A549 (cell line): ENCODE results near the gene NOC4L. TPM values are rescaled to one million over a fixed set of nuclear protein-coding genes. Genes with fewer than 3 reads are reported as not detected.

Experiments used
- ATAC-seq, 2 experiments: fragments of 200-7000 bp in 1 of 2; fragments of >200 bp in 1 of 2; cut with Nextera tagmentation in 1 of 2; cut with Tn5 transposase in 1 of 2; 3 replicates each; pipeline versions ENCODE4 v1.8.0 to v1.9.1; 2018 to 2020; ENCODE audit warnings: mild to moderate bottlenecking in 1 of 2, moderate library complexity in 1 of 2
- CTCF ChIA-PET: fragments of 300-600 bp; sonication (Branson Sonifier 250); formaldehyde crosslinking; extraction: SDS; loops from one replicate; lab custom pipeline; 2021; ENCODE audit warnings: antibody characterized with exemption, inconsistent platforms; lab: Yijun Ruan, JAX
- POLR2A ChIA-PET: fragments of 350-600 bp; formaldehyde crosslinking; extraction: SDS; loops from one replicate; lab custom pipeline; 2021; ENCODE audit warnings: antibody characterized with exemption, inconsistent platforms; lab: Yijun Ruan, JAX
- DNase-seq, 2 experiments: peaks; one replicate each; pipeline versions ENCODE4 v3.0.0 to v3.0.0-alpha.2; 2011 to 2016; ENCODE audit warnings: low read depth in 1 of 2, low spot score in 1 of 2
- FAIRE-seq: peaks from 2 replicates; lab custom pipeline; 2011; peaks lifted over from hg19 to GRCh38; lab: Jason Lieb, UNC
- H3K27ac ChIP-seq, 2 experiments: fragments of >200 bp; sonication (Bioruptor Twin); formaldehyde crosslinking; 3 replicates each; pipeline ENCODE4 v1.5.1; 2016 to 2017
- H3K4me1 ChIP-seq: fragments of >200 bp; sonication (Bioruptor Twin); formaldehyde crosslinking; 3 replicates; pipeline ENCODE4 v1.6.1; 2016
- H3K4me2 ChIP-seq: fragments of >200 bp; sonication (Bioruptor Twin); formaldehyde crosslinking; 3 replicates; pipeline ENCODE4 v1.6.1; 2016
- H3K4me3 ChIP-seq: fragments of >200 bp; sonication (Bioruptor Twin); formaldehyde crosslinking; 3 replicates; pipeline ENCODE4 v1.5.1; 2016
- H3K9me3 ChIP-seq: fragments of >200 bp; sonication (Bioruptor Twin); formaldehyde crosslinking; 3 replicates; pipeline ENCODE4 v1.6.1; 2016
- BCL3 ChIP-seq: fragments of >200 bp; sonication (Bioruptor Twin); formaldehyde crosslinking; IDR thresholded peaks from 3 replicates; pipeline ENCODE4 v1.6.1; 2016
- CTCF ChIP-seq: fragments of >200 bp; sonication (Bioruptor Twin); formaldehyde crosslinking; IDR thresholded peaks from 3 replicates; pipeline ENCODE4 v1.5.1; 2016
- E2F6 ChIP-seq: IDR thresholded peaks from 2 replicates; pipeline ENCODE4 v1.6.1; 2012; ENCODE audit warnings: low read depth, borderline replicate concordance
- ELK1 ChIP-seq: fragments of 150-350 bp; IDR thresholded peaks from 2 replicates; pipeline ENCODE4 v1.6.1; 2014; ENCODE audit warnings: low read depth, mild to moderate bottlenecking, low read length
- EP300 ChIP-seq, 2 experiments: fragments of >200 bp; sonication (Bioruptor Twin); formaldehyde crosslinking; IDR thresholded peaks; 2 replicates in 1 of 2; 3 replicates in 1 of 2; pipeline ENCODE4 v1.6.1; 2016 to 2017
- ESRRA ChIP-seq: fragments of 150-350 bp; IDR thresholded peaks from 2 replicates; pipeline ENCODE4 v1.6.1; 2014; ENCODE audit warnings: mild to moderate bottlenecking, low read length, borderline replicate concordance
- FOSL2 ChIP-seq, 2 experiments: fragments of 450-650 bp in 1 of 2; fragments of >200 bp in 1 of 2; sonication (Bioruptor Twin) in 1 of 2; formaldehyde crosslinking; IDR thresholded peaks; 2 replicates each; pipeline versions ENCODE4 v1.5.0 to v1.6.1; 2016 to 2020; ENCODE audit warnings: mild to moderate bottlenecking in 1 of 2, moderate library complexity in 1 of 2
- HMGXB4 ChIP-seq: fragments of 250-450 bp; sonication (Bioruptor Pico); IDR thresholded peaks from 2 replicates; pipeline ENCODE4 v1.5.0; 2021; ENCODE audit warnings: mild to moderate bottlenecking, moderate library complexity, borderline replicate concordance
- HOXA7 ChIP-seq: fragments of 250-450 bp; sonication (Bioruptor Pico); IDR thresholded peaks from 2 replicates; pipeline ENCODE4 v1.5.0; 2020; ENCODE audit warnings: mild to moderate bottlenecking, moderate library complexity
- HOXB13 ChIP-seq: fragments of 250-450 bp; sonication (Bioruptor Pico); IDR thresholded peaks from 2 replicates; pipeline ENCODE4 v1.5.0; 2020; ENCODE audit warnings: low read depth, mild to moderate bottlenecking, moderate library complexity
- HOXB5 ChIP-seq: fragments of 250-450 bp; sonication (Bioruptor Pico); IDR thresholded peaks from 2 replicates; pipeline ENCODE4 v1.5.0; 2020; ENCODE audit warnings: mild to moderate bottlenecking, moderate library complexity
- JUN ChIP-seq, 2 experiments: fragments of >200 bp; sonication (Bioruptor Twin); formaldehyde crosslinking; IDR thresholded peaks; 2 replicates in 1 of 2; 3 replicates in 1 of 2; pipeline ENCODE4 v1.6.1; 2016 to 2017
- JUNB ChIP-seq: fragments of >200 bp; sonication (Bioruptor Twin); formaldehyde crosslinking; IDR thresholded peaks from 2 replicates; pipeline ENCODE4 v1.6.1; 2016
- MAX ChIP-seq: IDR thresholded peaks from 2 replicates; pipeline ENCODE4 v1.6.1; 2012
- MAZ ChIP-seq: fragments of 150-350 bp; IDR thresholded peaks from 2 replicates; pipeline ENCODE4 v1.6.1; 2014; ENCODE audit warnings: antibody characterized with exemption, low read depth, low read length, borderline replicate concordance
- MYC ChIP-seq: IDR thresholded peaks from 2 replicates; pipeline ENCODE4 v1.6.1; 2012; ENCODE audit warnings: mild to moderate bottlenecking, inconsistent platforms, low read length, improper control_type of control experiment, borderline replicate concordance
- NFE2L2 ChIP-seq: fragments of 150-350 bp; conservative IDR thresholded peaks from 2 replicates; pipeline ENCODE4 v1.6.1; 2014; ENCODE audit warnings: low read length
- NPAS2 ChIP-seq: fragments of 250-450 bp; sonication (Bioruptor Pico); IDR thresholded peaks from 2 replicates; pipeline ENCODE4 v1.8.0; 2022; ENCODE audit warnings: mild to moderate bottlenecking, moderate library complexity, borderline replicate concordance
- PHF8 ChIP-seq: fragments of 200-600 bp; sonication (generic); IDR thresholded peaks from 2 replicates; pipeline ENCODE4 v1.6.1; 2016; ENCODE audit warnings: low read depth, mild to moderate bottlenecking, antibody characterized with exemption, moderate library complexity, borderline replicate concordance
- POLR2A ChIP-seq: IDR thresholded peaks from 2 replicates; pipeline ENCODE4 v1.6.1; 2012; ENCODE audit warnings: mild to moderate bottlenecking, low read length
- RARB ChIP-seq: fragments of 250-450 bp; sonication (Bioruptor Pico); IDR thresholded peaks from 2 replicates; pipeline ENCODE4 v1.8.0; 2021; ENCODE audit warnings: mild to moderate bottlenecking, moderate library complexity
- REST ChIP-seq: fragments of 200-600 bp; sonication (generic); IDR thresholded peaks from 2 replicates; pipeline ENCODE4 v1.6.1; 2016; ENCODE audit warnings: antibody characterized with exemption, mild to moderate bottlenecking, moderate library complexity
- RFX5 ChIP-seq: fragments of 450-650 bp; IDR thresholded peaks from 2 replicates; pipeline ENCODE4 v1.7.1; 2014; ENCODE audit warnings: antibody characterized with exemption, mild to moderate bottlenecking, moderate library complexity
- RNF2 ChIP-seq: fragments of 200-600 bp; sonication (generic); IDR thresholded peaks from 2 replicates; pipeline ENCODE4 v1.6.1; 2016; ENCODE audit warnings: low read depth, mild to moderate bottlenecking, antibody characterized with exemption, moderate library complexity, borderline replicate concordance
- SMC3 ChIP-seq: fragments of >200 bp; sonication (Bioruptor Twin); formaldehyde crosslinking; IDR thresholded peaks from 3 replicates; pipeline ENCODE4 v1.6.1; 2018; ENCODE audit warnings: inconsistent platforms
- TFCP2L1 ChIP-seq: fragments of 250-450 bp; sonication (Bioruptor Pico); IDR thresholded peaks from 2 replicates; pipeline ENCODE4 v1.5.0; 2021; ENCODE audit warnings: mild to moderate bottlenecking
- ZC3H11A ChIP-seq: fragments of 450-650 bp; IDR thresholded peaks from 2 replicates; pipeline ENCODE4 v1.6.1; 2014; ENCODE audit warnings: antibody characterized with exemption, mild to moderate bottlenecking
- ZNF302 ChIP-seq: fragments of 250-450 bp; sonication (Bioruptor Pico); IDR thresholded peaks from 2 replicates; pipeline ENCODE4 v1.9.0; 2021; ENCODE audit warnings: inconsistent platforms, mild to moderate bottlenecking, moderate library complexity
- WGBS: methylation state at CpG from one replicate; pipeline ENCODE4 v1.1.6; 2017; ENCODE audit errors: missing lambda C conversion rate; 5-methylcytosine and 5-hydroxymethylcytosine counted together
- polyA minus RNA-seq: library from RNA; depleted of rRNA, polyadenylated mRNA; stranded (reverse); fragments of >200 nt; gene quantifications from 2 replicates; pipeline ENCODE4 v1.2.3, GENCODE V29; 2011; rRNA and poly(A)+ RNA removed
- polyA plus RNA-seq, 4 experiments: library from polyadenylated mRNA; depleted of rRNA in 3 of 4; stranded (reverse); fragments of >200 nt; fragmentation: RNase III in 1 of 4; extraction: RNeasy Plus Mini Kit Qiagen cat#74134 plus additional on column Dnase treatment in 1 of 4; gene quantifications; 2 replicates in 3 of 4; 3 replicates in 1 of 4; pipeline ENCODE4 v1.2.3, GENCODE V29; 2011 to 2017

The NOC4L gene
- polyA plus RNA-seq (2011; rRNA removed) (10.8 and 12.1 TPM in 2 replicates), polyA plus RNA-seq (2017; fragmentation: RNase III; extraction: RNeasy Plus Mini Kit Qiagen cat#74134 plus additional on column Dnase treatment) (32.8 to 36.6 TPM (median 34.1 TPM) in 3 replicates), polyA minus RNA-seq (8.4 and 17.4 TPM in 2 replicates)
- 35.8 and 44.8 TPM in 2 replicates for polyA plus RNA-seq (2012; cell fraction: cytosol; rRNA removed)
- 74.7 and 86.7 TPM in 2 replicates for polyA plus RNA-seq (2012; cell fraction: nucleus; rRNA removed)

GRCh38 chr12:132144115-132144809, at the start of gene NOC4L, which contains the start of gene DDX51:
Gene NOC4L, plus strand, starts transcription at chr12:132144457. Its CDS starts 32 bp downstream, at chr12:132144489.
Gene DDX51, minus strand, starts transcription at chr12:132144319. Its CDS starts 23 bp downstream, at chr12:132144296.
- ChIA-PET POLR2A (no interaction called here), CTCF (interaction anchor here (1.8 kb wide), 1 partner anchor 10 kb away, joined by 6 read pairs; no protein-coding TSS in a partner anchor)
- Histone ChIP-seq H3K27ac (peak within 1 kb of the TSS; percentile 94 to 98), H3K4me2 (peak within 1 kb of the TSS; percentile 93), H3K4me1 (peaks cover 16% of the 10 kb centered on the region; the same call in 2 of the 3 replicates), H3K9me3 (no peaks in the 10 kb centered on the region), H3K4me3 (peak within 1 kb of the TSS; percentile 99)
- peak; percentile 94 to 96 for DNase-seq
- FAIRE-seq, result peak; percentile 67
- peak; percentile 72 to 83 for ATAC-seq
- WGBS, result 0% methylated on average over 1 of the region's 100 CpGs
- TF ChIP-seq CTCF (no peak), HOXA7 (CRISPR knock-in tag) (no peak), MAX (peak; percentile 96), ZNF302 (CRISPR knock-in tag) (no peak), NFE2L2 (no peak), MAZ (peak; percentile 80), FOSL2 (IDR thresholded peaks at IDR 0.05) (no peak), FOSL2 (CRISPR knock-in tag; IDR thresholded peaks at IDR 0.05) (peak; percentile 79), ESRRA (no peak), RNF2 (no peak), POLR2A (peak; percentile 94), ZC3H11A (no peak), NPAS2 (no peak), REST (peak; percentile 43; the same call in 1 of the 2 replicates), HOXB5 (no peak), JUNB (no peak), TFCP2L1 (CRISPR knock-in tag) (no peak), RARB (CRISPR knock-in tag) (no peak), RFX5 (peak; percentile 76), BCL3 (peak; percentile 88), ELK1 (no peak), HOXB13 (CRISPR knock-in tag) (no peak), EP300 (IDR thresholded peaks at IDR 0.05) (no peak), HMGXB4 (CRISPR knock-in tag) (no peak), E2F6 (no peak), JUN (IDR thresholded peaks at IDR 0.05) (peak; percentile 61 to 94; a peak in 4 of 5 replicates), MYC (peak; percentile 96), PHF8 (peak; percentile 95; the same call in 1 of the 2 replicates), SMC3 (no peak)
